Measurements from ENCODE around the gene LARGE1. TPM values are rescaled to one million over a fixed set of nuclear protein-coding genes. Genes with fewer than 3 reads are reported as not detected.
"Not testable (repeated sequence)": the region's sequence is repeated elsewhere in the genome, so short reads cannot be mapped to it uniquely, and the experiment has no call there.

The LARGE1 gene
- total and polyA plus RNA-seq, 7 donors = 14.9 to 91.6 (median 46.1) TPM

DNA sequence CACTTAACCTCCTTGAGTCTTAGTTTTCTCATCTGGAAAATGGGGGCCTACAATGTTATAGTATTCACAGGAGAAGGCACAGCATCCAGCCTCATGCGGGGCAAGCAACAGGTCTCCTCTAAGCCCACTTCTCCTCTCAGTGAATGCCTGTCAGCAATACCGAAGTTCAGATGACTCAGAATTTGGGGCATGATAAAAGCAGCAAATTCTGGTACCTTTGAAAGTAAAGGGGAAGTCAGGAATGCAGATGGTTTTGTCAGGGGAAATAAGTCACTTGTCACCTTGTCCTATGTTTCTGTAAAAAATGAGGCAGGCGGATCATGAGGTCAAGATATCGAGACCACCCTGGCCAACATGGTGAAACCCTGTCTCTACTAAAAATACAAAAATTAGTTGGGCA, 350.2 kb downstream of the LARGE1 start:
- intact Hi-C loops (cut with DNase I) = loop anchor here in 1 of 2 donors (5.0 kb wide), 1 partner anchor 53 kb away; no protein-coding TSS in a partner anchor
- Histone ChIP-seq H3K9me3 (no peaks in the 10 kb centered on the region), H3K4me3 (no peak overlapping the region), H3K36me3 (ENCODE audit: insufficient read depth in 1 of 2, low read depth in 1 of 2) (no peaks in the 10 kb centered on the region), H3K27ac (no peak overlapping the region), H3K27me3 (ENCODE audit: insufficient read depth in 3 of 3, low read length in 2 of 3) (no peaks in the 10 kb centered on the region), H3K4me1 (peaks cover 5% of the 10 kb centered on the region)
- TF ChIP-seq, protein P1, sequence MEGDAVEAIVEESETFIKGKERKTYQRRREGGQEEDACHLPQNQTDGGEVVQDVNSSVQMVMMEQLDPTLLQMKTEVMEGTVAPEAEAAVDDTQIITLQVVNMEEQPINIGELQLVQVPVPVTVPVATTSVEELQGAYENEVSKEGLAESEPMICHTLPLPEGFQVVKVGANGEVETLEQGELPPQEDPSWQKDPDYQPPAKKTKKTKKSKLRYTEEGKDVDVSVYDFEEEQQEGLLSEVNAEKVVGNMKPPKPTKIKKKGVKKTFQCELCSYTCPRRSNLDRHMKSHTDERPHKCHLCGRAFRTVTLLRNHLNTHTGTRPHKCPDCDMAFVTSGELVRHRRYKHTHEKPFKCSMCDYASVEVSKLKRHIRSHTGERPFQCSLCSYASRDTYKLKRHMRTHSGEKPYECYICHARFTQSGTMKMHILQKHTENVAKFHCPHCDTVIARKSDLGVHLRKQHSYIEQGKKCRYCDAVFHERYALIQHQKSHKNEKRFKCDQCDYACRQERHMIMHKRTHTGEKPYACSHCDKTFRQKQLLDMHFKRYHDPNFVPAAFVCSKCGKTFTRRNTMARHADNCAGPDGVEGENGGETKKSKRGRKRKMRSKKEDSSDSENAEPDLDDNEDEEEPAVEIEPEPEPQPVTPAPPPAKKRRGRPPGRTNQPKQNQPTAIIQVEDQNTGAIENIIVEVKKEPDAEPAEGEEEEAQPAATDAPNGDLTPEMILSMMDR (IDR thresholded peaks at IDR 0.05) = no peak
- WGBS, 3 donors = 86 to 95% (median 90%) methylated on average over 4 of the region's 4 CpGs
- no peak for DNase-seq
- no peak for ATAC-seq

DNA sequence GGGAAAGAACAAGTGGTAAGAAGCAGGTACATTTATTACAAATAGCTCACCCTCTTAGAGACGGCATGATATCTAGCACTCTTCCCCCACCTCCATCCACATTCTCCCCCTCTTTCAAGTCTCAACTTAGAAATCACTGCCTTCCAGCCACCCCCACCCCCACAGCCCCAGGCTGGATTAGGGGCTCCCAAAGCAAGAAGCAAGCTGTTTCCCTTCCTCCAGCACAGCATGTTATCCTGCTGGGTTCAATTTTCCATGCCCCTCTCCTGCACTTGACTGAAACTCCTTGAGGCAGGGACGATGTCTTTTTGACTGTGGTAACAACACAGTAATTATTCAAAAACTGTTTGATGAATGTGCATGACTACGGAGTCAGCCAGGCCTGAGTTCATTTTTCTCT, 350.7 kb downstream of the LARGE1 start:
- no peak overlapping the region for H3K27ac ChIP-seq
- intact Hi-C loops (cut with DNase I) = no loop called here

DNA sequence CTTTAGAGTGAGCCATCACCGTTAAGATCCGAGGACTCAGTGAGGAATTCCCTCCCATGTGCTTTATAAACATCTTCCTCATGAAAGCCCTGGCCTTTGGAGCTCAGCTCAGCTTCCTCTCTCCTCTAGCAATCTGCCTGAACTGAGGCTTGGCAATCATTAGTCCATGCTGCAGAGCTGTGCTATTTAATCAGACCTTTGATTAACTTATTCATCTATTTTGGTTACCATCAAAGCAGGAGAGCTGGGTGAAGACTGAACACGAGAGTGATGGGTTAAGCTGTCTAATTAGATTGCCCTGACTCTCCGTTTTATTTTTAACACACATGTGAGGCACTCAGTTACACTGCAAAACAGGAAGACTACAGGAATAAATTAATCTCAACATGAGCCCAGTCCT, 351.3 kb downstream of the LARGE1 start:
- Histone ChIP-seq H3K27ac (no peak overlapping the region), H3K4me3 (no peak overlapping the region), H3K36me3 (ENCODE audit: insufficient read depth in 1 of 2, low read depth in 1 of 2) (no peaks in the 10 kb centered on the region), H3K27me3 (ENCODE audit: insufficient read depth in 3 of 3, low read length in 2 of 3) (no peaks in the 10 kb centered on the region), H3K4me1 (peaks cover 5% of the 10 kb centered on the region), H3K9me3 (no peaks in the 10 kb centered on the region)
- 30 to 37% (median 30%) methylated on average over 4 of the region's 4 CpGs for WGBS, 3 donors
- ATAC-seq (no peak), DNase-seq (no peak)
- TF ChIP-seq, protein P1 (IDR thresholded peaks at IDR 0.05) = no peak
- intact Hi-C loops (cut with DNase I) = no loop called here

More for the DNA sequence above, 350.7 kb downstream of the LARGE1 start:
- TF ChIP-seq, protein P1 (IDR thresholded peaks at IDR 0.05) = no peak
- Histone ChIP-seq H3K9me3 (no peaks in the 10 kb centered on the region), H3K4me3 (no peak overlapping the region), H3K36me3 (ENCODE audit: insufficient read depth in 1 of 2, low read depth in 1 of 2) (no peaks in the 10 kb centered on the region), H3K27me3 (ENCODE audit: insufficient read depth in 3 of 3, low read length in 2 of 3) (no peaks in the 10 kb centered on the region), H3K4me1 (peaks cover 5% of the 10 kb centered on the region)
- WGBS, 3 donors = 30 to 38% (median 36%) methylated on average over 3 of the region's 3 CpGs
- DNase-seq = no peak
- no peak for ATAC-seq

DNA sequence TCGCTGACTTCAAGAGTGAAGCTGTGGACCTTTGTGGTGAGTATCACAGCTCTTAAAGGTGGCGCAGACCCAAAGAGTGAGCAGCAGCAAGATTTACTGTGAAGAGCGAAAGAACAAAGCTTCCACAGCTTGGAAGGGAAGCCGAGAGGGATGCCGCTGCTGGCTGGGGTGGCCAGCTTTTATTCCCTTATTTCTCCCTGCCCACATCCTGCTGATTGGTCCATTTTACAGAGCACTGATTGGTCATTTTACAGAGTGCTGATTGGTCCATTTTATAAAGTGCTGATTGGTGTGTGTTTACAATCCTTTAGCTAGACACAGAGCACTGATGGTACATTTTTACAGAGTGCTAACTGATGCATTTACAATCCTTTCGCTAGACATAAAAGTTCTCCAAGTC, 353.8 kb downstream of the LARGE1 start:
- intact Hi-C loops (cut with DNase I); H3K36me3 ChIP-seq (ENCODE audit: insufficient read depth in 1 of 2, low read depth in 1 of 2); DNase-seq; H3K9me3 ChIP-seq; H3K27ac ChIP-seq; H3K27me3 ChIP-seq (ENCODE audit: insufficient read depth in 3 of 3, low read length in 2 of 3); H3K4me1 ChIP-seq; H3K4me3 ChIP-seq; ATAC-seq: not testable (repeated sequence)
- WGBS, 3 donors = 87 to 92% (median 91%) methylated on average over 6 of the region's 6 CpGs

DNA sequence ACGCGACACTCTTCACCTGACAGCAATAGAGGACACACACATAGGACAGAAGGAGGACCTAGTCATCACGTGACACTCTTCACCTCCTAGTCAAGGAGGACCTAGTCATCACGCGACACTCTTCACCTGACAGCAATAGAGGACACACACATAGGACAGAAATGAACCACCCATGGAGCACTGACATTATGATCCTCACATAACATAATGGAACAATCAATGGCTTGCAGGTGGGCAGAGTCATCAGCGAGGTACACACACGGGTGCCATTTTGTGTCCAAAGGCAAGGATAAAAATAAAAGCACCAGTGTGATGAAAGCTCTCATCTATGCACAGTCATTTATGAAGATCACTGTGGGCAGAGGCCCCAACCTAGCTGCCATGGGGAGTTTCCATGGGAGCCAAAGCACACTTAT, 354.7 kb downstream of the LARGE1 start:
- DNase-seq = no peak
- peak in 1 of 4 donors; percentile 58 for ATAC-seq
- H3K4me3 ChIP-seq = no peak overlapping the region
- no peaks in the 10 kb centered on the region for H3K9me3 ChIP-seq
- TF ChIP-seq, protein P1 (IDR thresholded peaks at IDR 0.05) = no peak
- WGBS, 3 donors = 98 to 99% (median 98%) methylated on average over 7 of the region's 7 CpGs
- intact Hi-C loops (cut with DNase I) = no loop called here
- H3K36me3 ChIP-seq (ENCODE audit: insufficient read depth in 1 of 2, low read depth in 1 of 2) = no peaks in the 10 kb centered on the region
- no peak overlapping the region for H3K27ac ChIP-seq
- H3K4me1 ChIP-seq = peaks cover 5% of the 10 kb centered on the region
- H3K27me3 ChIP-seq (ENCODE audit: insufficient read depth in 3 of 3, low read length in 2 of 3) = no peaks in the 10 kb centered on the region
